Suprapubic skin (tissue), 4 donors: ENCODE data around the gene PWP1.

Source experiments
- CTCF ChIP-seq, 2 donors: fragments of 200-600 bp in 1 of 2; fragments of 450-650 bp in 1 of 2; sonication (generic) in 1 of 2; IDR thresholded peaks; one replicate each; pipeline ENCODE4 v1.5.1; 2016 to 2019; ENCODE audit warnings: antibody characterized with exemption in 2 of 2, mild to moderate bottlenecking in 1 of 2, moderate library complexity in 1 of 2
- EP300 ChIP-seq: sonication (generic); formaldehyde crosslinking; IDR thresholded peaks from one replicate; pipeline ENCODE4 v1.6.1; 2017; ENCODE audit warnings: antibody characterized with exemption
- POLR2A ChIP-seq, 2 donors: fragments of 450-650 bp; IDR thresholded peaks; one replicate each; pipeline ENCODE4 v1.6.1; 2017; ENCODE audit warnings: antibody characterized with exemption in 2 of 2, mild to moderate bottlenecking in 2 of 2, moderate library complexity in 2 of 2
- POLR2AphosphoS5 ChIP-seq, 3 donors: sonication (generic); formaldehyde crosslinking; IDR thresholded peaks; one replicate each; pipeline ENCODE4 v1.6.1; 2017; ENCODE audit warnings: antibody characterized with exemption in 3 of 3

DNA sequence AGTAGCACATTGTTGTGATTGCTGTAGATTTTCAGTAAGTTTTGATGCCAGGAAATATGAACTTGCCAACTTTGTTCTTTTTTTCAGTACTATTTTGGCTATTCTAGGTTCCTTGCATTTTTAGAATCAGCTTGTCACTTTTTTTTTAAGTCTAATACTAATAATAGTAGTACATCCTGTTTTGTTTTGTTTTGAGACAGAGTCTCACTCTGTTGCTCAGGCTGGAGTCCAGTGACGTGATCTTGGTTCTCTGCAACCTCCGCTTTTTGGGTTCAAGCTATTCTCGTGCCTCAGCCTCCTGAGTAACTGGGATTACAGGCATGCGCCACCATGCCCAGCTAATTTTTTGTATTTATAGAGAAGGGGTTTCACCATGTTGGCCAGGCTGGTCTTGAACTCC, 16.5 kb downstream of the PWP1 start:
- TF ChIP-seq CTCF (IDR thresholded peaks at IDR 0.05) = no peak
- TF ChIP-seq EP300 = no peak
- TF ChIP-seq POLR2A (IDR thresholded peaks at IDR 0.05) = no peak
- no peak for TF ChIP-seq POLR2AphosphoS5 (IDR thresholded peaks at IDR 0.05)
